Gastroesophageal sphincter (tissue), 4 donors: ENCODE data around the gene CTNNBIP1. TPM values are rescaled to one million over a fixed set of nuclear protein-coding genes. Genes with fewer than 3 reads are reported as not detected.

Source experiments
- ATAC-seq: fragments of 150-250 bp; one replicate; pipeline ENCODE4 v1.9.1; 2016; ENCODE audit warnings: mild to moderate bottlenecking, moderate library complexity
- H3K27ac ChIP-seq, 4 donors: fragments of 200-600 bp; sonication (generic) in 3 of 4; 1 replicate in 3 of 4; 2 replicates in 1 of 4; pipeline ENCODE4 v1.5.1; 2016 to 2019
- H3K27me3 ChIP-seq: fragments of 200-600 bp; sonication (generic); one replicate; pipeline ENCODE4 v1.5.1; 2019
- H3K36me3 ChIP-seq, 2 donors: fragments of 200-600 bp; sonication (generic); one replicate each; pipeline ENCODE4 v1.5.1; 2019; ENCODE audit warnings: control low read depth in 1 of 2
- H3K4me1 ChIP-seq, 3 donors: fragments of 200-600 bp; sonication (generic); 1 replicate in 2 of 3; 2 replicates in 1 of 3; pipeline ENCODE4 v1.5.1; 2016 to 2019; ENCODE audit warnings: control low read depth in 2 of 3
- H3K4me3 ChIP-seq, 2 donors: fragments of 200-600 bp; sonication (generic); one replicate each; pipeline ENCODE4 v1.5.1; 2019; ENCODE audit warnings: mild to moderate bottlenecking in 1 of 2, moderate library complexity in 1 of 2
- H3K9me3 ChIP-seq, 3 donors: fragments of 200-600 bp; sonication (generic); one replicate each; pipeline ENCODE4 v1.5.1; 2017 to 2019; ENCODE audit warnings: control low read depth in 2 of 3
- CTCF ChIP-seq, 4 experiments: fragments of 200-600 bp in 2 of 4; fragments of 450-650 bp in 2 of 4; sonication (generic) in 1 of 4; IDR thresholded peaks; one replicate each; pipeline ENCODE4 v1.5.1; 2017 to 2019; ENCODE audit warnings: antibody characterized with exemption in 4 of 4, mild to moderate bottlenecking in 2 of 4, moderate library complexity in 2 of 4
- EP300 ChIP-seq: sonication (generic); formaldehyde crosslinking; IDR thresholded peaks from one replicate; pipeline ENCODE4 v1.6.1; 2017; ENCODE audit warnings: antibody characterized with exemption, mild to moderate bottlenecking
- POLR2A ChIP-seq, 2 donors: fragments of 450-650 bp; IDR thresholded peaks; one replicate each; pipeline ENCODE4 v1.6.1; 2017; ENCODE audit warnings: antibody characterized with exemption in 2 of 2, mild to moderate bottlenecking in 2 of 2, moderate library complexity in 1 of 2
- POLR2AphosphoS5 ChIP-seq: sonication (generic); formaldehyde crosslinking; IDR thresholded peaks from one replicate; pipeline ENCODE4 v1.6.1; 2017; ENCODE audit warnings: antibody characterized with exemption
- WGBS, 2 donors: methylation state at CpG; one replicate each; pipeline ENCODE4 v1.1.5; 2018; ENCODE audit warnings: low coverage in 1 of 2; 5-methylcytosine and 5-hydroxymethylcytosine counted together
- total RNA-seq, 4 donors: library from RNA; depleted of rRNA; stranded (reverse); fragments of >200 nt; gene quantifications; one replicate each; pipeline ENCODE4 v1.1.0, GENCODE V29; 2016

The CTNNBIP1 gene
- total RNA-seq, 4 donors from 2014 or later, result 13.7 to 27.6 (median 21.0) TPM

GRCh38 chr1:9874959-9875635 is 35.0 kb downstream of the CTNNBIP1 start:
- H3K36me3 ChIP-seq, result peaks cover 0 to 18% of the 10 kb centered on the region in 2 donors
- H3K27ac ChIP-seq, result peak overlapping the region; percentile 11 to 73 (median 62)
- H3K4me1 ChIP-seq, result peaks cover 0 to 26% (median 7%) of the 10 kb centered on the region in 3 donors
- no CpG with 5 or more reads among the region's 25 CpGs for WGBS, 2 donors
- no peaks in the 10 kb centered on the region for H3K9me3 ChIP-seq
- ATAC-seq, result peak; percentile 85
- TF ChIP-seq EP300, result no peak
- no peak for TF ChIP-seq POLR2AphosphoS5
- no peak for TF ChIP-seq POLR2A (IDR thresholded peaks at IDR 0.05)
- TF ChIP-seq CTCF (IDR thresholded peaks at IDR 0.05), result peak in 3 of 4 experiments; percentile 92 to 96 (median 93)
- H3K4me3 ChIP-seq, result peak overlapping the region; percentile 11 to 34
- H3K27me3 ChIP-seq, result no peaks in the 10 kb centered on the region

- H3K36me3 ChIP-seq, result peaks cover 0 to 25% of the 10 kb centered on the region in 2 donors
- WGBS, 2 donors, result 28 to 100% methylated on average over 1 to 2 of the region's 3 CpGs
- no peaks in the 10 kb centered on the region for H3K9me3 ChIP-seq
- peak overlapping the region in 2 of 4 donors; percentile 51 to 73 for H3K27ac ChIP-seq
- no peak for ATAC-seq
- peaks cover 0 to 26% (median 7%) of the 10 kb centered on the region in 3 donors for H3K4me1 ChIP-seq
- TF ChIP-seq CTCF (IDR thresholded peaks at IDR 0.05) (no peak), EP300 (no peak), POLR2AphosphoS5 (no peak), POLR2A (IDR thresholded peaks at IDR 0.05) (no peak)
- no peak overlapping the region for H3K4me3 ChIP-seq
- H3K27me3 ChIP-seq, result no peaks in the 10 kb centered on the region
Observed at GRCh38 chr1:9874412-9874811, 35.7 kb downstream of the CTNNBIP1 start.

- H3K4me1 ChIP-seq, result peaks cover 0 to 26% (median 7%) of the 10 kb centered on the region in 3 donors
- peaks cover 0 to 29% of the 10 kb centered on the region in 2 donors for H3K36me3 ChIP-seq
- H3K27ac ChIP-seq, result no peak overlapping the region
- no peak for TF ChIP-seq EP300
- H3K9me3 ChIP-seq, result no peaks in the 10 kb centered on the region
- H3K4me3 ChIP-seq, result no peak overlapping the region
- WGBS, 2 donors, result 93 to 95% methylated on average over 4 of the region's 5 CpGs
- no peaks in the 10 kb centered on the region for H3K27me3 ChIP-seq
- ATAC-seq, result no peak
Observed at GRCh38 chr1:9873992-9874391, 36.1 kb downstream of the CTNNBIP1 start.

GRCh38 chr1:9873385-9873784 is 36.7 kb downstream of the CTNNBIP1 start:
- ATAC-seq, result no peak
- H3K4me3 ChIP-seq, result no peak overlapping the region
- peaks cover 0 to 26% (median 7%) of the 10 kb centered on the region in 3 donors for H3K4me1 ChIP-seq
- TF ChIP-seq EP300, result no peak
- no peak for TF ChIP-seq POLR2A (IDR thresholded peaks at IDR 0.05)
- TF ChIP-seq CTCF (IDR thresholded peaks at IDR 0.05), result no peak
- TF ChIP-seq POLR2AphosphoS5, result no peak
- H3K27ac ChIP-seq, result no peak overlapping the region
- WGBS, 2 donors, result 87 to 100% methylated on average over 1 to 4 of the region's 5 CpGs
- H3K27me3 ChIP-seq, result no peaks in the 10 kb centered on the region
- no peaks in the 10 kb centered on the region for H3K9me3 ChIP-seq
- H3K36me3 ChIP-seq, result peaks cover 0 to 35% of the 10 kb centered on the region in 2 donors

GRCh38 chr1:9872430-9873165 is 37.5 kb downstream of the CTNNBIP1 start:
- whole genome bisulfite sequencing, 2 donors, result 90% methylated on average over 2 of the region's 11 CpGs; no CpG with 5 or more reads in 1 of the 2 donors

More at GRCh38 chr1:9872430-9873165, 37.5 kb downstream of the CTNNBIP1 start:
- H3K27ac ChIP-seq, result no peak overlapping the region
- H3K27me3 ChIP-seq, result no peaks in the 10 kb centered on the region
- H3K36me3 ChIP-seq, result peaks cover 0 to 43% of the 10 kb centered on the region in 2 donors
- no peaks in the 10 kb centered on the region for H3K9me3 ChIP-seq
- no peak overlapping the region for H3K4me3 ChIP-seq
- TF ChIP-seq EP300 (no peak), POLR2AphosphoS5 (no peak), POLR2A (IDR thresholded peaks at IDR 0.05) (no peak), CTCF (IDR thresholded peaks at IDR 0.05) (no peak)
- ATAC-seq, result no peak
- H3K4me1 ChIP-seq, result peaks cover 0 to 27% (median 7%) of the 10 kb centered on the region in 3 donors
